ENCODE measurements around the gene SORBS2.

GRCh38 chr4:185838514-185839193, 26.7 kb upstream of the SORBS2 start:
- TF ChIP-seq POLR2A (IDR thresholded peaks at IDR 0.05; ENCODE audit: low read length): no peak
- no peak for TF ChIP-seq GATA1 (IDR thresholded peaks at IDR 0.05; ENCODE audit: low read depth, low read length)

Measured in erythroblast (primary cell).